Tibial nerve (tissue), 3 donors: ENCODE measurements around the gene ABHD10.

ENCODE experiments used
- POLR2A ChIP-seq, 2 donors: fragments of 450-650 bp; IDR thresholded peaks; one replicate each; pipeline ENCODE4 v1.6.1; 2017; ENCODE audit warnings: antibody characterized with exemption in 2 of 2, mild to moderate bottlenecking in 2 of 2, moderate library complexity in 2 of 2
- TF ChIP-seq, protein P1 (sequence below), 5 experiments: fragments of 200-600 bp in 3 of 5; fragments of 450-650 bp in 2 of 5; sonication (generic) in 3 of 5; IDR thresholded peaks; one replicate each; pipeline ENCODE4 v1.5.1; 2016 to 2019; ENCODE audit warnings: antibody characterized with exemption in 5 of 5, mild to moderate bottlenecking in 3 of 5, moderate library complexity in 2 of 5

DNA sequence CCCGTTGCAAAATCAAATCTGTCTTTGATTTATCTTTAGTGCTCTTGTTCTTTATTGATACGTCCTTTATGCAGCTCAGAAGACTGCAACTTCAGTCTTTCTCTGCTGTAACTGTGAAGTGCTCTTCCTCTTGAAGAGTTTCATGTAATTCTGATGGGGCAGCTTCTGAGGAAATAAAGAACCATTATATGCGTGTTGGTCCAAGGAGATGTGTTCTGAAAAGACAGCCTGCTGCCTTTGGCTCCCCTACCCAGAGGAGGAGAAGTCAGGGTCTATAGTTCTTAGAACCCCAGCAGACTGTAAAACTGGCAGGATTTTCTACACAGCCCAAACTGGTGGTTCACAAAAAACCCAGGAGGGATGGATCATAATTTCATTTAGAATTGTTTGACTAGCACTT lies 22.4 kb upstream of the ABHD10 start:
- TF ChIP-seq, protein P1, sequence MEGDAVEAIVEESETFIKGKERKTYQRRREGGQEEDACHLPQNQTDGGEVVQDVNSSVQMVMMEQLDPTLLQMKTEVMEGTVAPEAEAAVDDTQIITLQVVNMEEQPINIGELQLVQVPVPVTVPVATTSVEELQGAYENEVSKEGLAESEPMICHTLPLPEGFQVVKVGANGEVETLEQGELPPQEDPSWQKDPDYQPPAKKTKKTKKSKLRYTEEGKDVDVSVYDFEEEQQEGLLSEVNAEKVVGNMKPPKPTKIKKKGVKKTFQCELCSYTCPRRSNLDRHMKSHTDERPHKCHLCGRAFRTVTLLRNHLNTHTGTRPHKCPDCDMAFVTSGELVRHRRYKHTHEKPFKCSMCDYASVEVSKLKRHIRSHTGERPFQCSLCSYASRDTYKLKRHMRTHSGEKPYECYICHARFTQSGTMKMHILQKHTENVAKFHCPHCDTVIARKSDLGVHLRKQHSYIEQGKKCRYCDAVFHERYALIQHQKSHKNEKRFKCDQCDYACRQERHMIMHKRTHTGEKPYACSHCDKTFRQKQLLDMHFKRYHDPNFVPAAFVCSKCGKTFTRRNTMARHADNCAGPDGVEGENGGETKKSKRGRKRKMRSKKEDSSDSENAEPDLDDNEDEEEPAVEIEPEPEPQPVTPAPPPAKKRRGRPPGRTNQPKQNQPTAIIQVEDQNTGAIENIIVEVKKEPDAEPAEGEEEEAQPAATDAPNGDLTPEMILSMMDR (IDR thresholded peaks at IDR 0.05): no peak
- TF ChIP-seq POLR2A (IDR thresholded peaks at IDR 0.05): no peak
